ENCODE data around the gene ASTL.

- TF ChIP-seq CTCF (IDR thresholded peaks at IDR 0.05; ENCODE audit: low read length) (no peak), EZH2 (optimal IDR thresholded peaks at IDR 0.05; ENCODE audit: low read depth, low read length) (no peak), EZH2phosphoT487 (IDR thresholded peaks at IDR 0.05; ENCODE audit: low read length) (no peak)
These were observed 33.5 kb upstream of the ASTL start for GRCh38 chr2:96171831-96172230.
